Stimulated activated CD8-positive, alpha-beta memory T cell treated with anti-CD3 and anti-CD28 coated beads, Interleukin-12 subunit alpha, Interleukin-12 subunit beta, amount 100 ng/mL, for 4 hours (primary cell): ENCODE measurements around the gene CYB561A3.
"Not testable (repeated sequence)": the region's sequence is repeated elsewhere in the genome, so short reads cannot be mapped to it uniquely, and the experiment has no call there.

Experiments
- DNase-seq: peaks from one replicate; pipeline ENCODE4 v3.0.0-alpha.2; 2020; ENCODE audit warnings: low read depth

The CYB561A3 gene, protein sequence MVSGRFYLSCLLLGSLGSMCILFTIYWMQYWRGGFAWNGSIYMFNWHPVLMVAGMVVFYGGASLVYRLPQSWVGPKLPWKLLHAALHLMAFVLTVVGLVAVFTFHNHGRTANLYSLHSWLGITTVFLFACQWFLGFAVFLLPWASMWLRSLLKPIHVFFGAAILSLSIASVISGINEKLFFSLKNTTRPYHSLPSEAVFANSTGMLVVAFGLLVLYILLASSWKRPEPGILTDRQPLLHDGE

DNA sequence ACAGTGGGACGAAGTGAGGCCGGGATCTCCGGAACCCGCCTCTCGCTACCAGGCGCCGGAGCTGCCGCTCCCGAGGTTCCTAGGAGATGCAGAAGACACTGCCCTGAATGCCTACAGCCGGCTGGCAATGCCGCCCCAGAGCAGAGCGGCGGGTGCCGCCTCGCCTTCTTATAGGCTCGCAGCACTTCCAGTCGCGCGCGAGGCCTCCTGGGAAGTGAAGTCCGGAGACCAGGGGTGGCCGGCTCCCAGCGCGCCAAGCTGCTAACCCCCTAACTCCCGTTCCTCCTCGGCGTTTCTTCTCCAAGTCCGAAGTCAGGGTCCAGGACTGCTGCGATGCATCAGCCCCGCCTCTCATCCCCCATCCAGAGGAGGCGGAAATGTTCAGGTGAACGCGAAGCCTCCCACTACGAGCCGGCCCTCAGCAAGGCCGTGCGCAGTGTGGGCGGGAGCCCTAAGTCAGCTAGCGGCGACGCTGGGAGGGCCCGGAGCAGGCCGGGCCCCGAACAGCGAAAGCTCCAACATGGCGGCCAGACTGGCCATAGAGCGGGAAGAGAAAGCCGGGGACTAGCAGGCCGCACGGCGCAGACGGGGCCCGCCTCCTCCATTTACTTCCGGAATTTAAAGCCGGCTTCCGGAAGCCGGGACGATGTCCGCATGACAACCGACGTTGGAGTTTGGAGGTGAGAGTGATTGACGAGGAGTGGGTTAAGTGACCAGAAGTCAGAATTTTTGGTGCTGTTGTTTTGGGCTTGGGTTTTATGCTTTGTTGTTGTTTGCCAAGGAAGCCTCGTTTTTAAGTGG, at the start of gene CYB561A3, which contains the start of gene TMEM138:
TSS of gene CYB561A3 (minus strand) at position 142 of the 801 bp plus-strand sequence. CDS start 5,169 bp downstream, outside the sequence.
TSS of gene TMEM138 (plus strand) at position 634 of the 801 bp plus-strand sequence. CDS start 2,017 bp downstream, outside the sequence.
- peak; percentile 76 for DNase-seq

DNA sequence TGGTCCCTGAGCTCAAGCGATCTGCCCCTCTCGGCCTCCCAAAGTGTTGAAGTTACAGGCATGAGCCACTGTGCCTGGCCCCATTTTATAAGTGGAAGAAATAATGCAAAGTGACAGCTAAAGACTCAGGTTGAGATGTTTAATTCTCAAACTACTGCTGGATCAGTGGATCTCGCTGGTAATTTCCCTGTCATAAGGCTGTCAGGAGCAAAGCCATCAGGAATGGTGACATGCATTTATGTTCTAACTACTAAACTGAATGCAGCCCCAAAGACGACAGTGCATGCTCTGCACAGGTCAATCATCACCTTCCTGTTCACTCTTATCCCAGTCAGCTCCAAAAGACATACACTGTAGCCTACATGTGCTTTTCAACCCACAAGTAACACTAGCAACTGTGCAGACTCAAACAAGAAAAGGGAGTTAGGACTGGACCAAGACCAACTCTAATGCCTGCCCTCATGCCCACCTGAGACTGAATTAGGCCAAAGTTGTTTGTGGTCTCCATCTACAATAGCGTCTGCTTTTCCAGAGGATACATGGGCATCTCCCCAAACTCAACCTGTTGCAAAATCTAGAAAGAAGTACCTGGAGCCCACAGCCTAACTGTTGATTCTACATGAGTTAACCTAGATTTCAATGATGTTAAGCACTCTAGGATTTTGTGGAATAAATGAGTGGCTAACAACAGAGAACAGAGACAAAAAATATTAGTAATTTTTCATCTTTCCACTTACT, 45.5 kb upstream of the CYB561A3 start:
- no peak for DNase-seq

DNA sequence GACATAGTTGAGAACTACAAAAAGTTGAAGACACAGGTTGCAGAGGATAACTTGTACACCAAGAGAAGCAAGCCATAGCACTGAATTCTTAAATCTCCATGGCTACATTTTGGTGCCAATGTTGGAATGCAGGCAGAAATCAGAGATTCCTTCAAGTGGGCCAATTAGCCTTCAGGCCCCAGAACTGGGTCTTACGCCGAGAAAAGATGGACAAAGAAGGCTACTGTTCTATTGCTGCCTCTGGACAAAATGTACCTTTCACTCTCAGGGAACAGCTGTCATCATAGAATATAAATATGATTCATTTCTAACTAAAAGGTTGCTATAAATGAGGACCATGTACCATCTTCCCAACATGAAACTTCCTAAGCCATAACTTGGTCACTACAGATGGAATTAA, 44.4 kb upstream of the CYB561A3 start:
- no peak for DNase-seq

GRCh38 chr11:61404641-61405040, 43.0 kb upstream of the CYB561A3 start:
- DNase-seq, result no peak

DNA sequence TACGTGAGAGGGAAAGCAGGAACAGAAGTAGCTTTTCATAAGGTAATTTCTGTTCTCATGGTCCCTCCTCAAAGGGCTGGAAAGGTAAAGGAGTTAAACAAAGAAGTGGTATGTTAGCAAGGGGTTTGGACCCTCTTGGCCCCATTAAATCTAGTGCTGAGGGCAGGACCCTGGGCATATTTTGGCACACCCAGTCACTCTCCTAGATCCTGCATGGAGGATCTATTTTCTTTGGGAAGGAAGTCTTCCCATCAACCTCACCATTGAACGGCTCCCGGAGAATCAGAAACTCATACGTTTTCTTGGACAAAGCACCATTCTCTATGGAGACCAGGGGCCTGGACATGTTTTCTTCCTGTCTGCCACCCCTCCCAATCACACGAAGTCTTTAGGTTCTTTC, 42.4 kb upstream of the CYB561A3 start:
- no peak for DNase-seq

DNA sequence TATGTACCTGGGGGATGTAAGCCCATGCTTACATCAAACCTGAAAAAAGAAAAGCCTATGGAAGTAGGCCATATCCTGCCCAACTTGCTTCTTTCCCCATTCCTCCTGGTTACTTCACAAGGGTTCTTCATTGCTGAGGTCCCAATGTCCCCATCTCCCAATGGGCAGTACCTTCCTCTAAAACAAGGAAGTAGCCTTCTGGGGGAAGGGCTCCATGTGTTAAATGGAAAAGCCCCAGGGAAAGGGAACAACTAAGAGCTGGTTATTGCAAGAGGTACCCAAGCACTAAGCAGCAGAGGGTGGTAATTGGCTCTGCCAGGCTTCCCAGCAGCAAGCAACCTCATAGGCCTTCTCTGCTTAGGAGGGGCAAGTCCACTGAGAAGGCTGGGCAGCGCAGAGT, 42.0 kb upstream of the CYB561A3 start:
- DNase-seq, result no peak

DNA sequence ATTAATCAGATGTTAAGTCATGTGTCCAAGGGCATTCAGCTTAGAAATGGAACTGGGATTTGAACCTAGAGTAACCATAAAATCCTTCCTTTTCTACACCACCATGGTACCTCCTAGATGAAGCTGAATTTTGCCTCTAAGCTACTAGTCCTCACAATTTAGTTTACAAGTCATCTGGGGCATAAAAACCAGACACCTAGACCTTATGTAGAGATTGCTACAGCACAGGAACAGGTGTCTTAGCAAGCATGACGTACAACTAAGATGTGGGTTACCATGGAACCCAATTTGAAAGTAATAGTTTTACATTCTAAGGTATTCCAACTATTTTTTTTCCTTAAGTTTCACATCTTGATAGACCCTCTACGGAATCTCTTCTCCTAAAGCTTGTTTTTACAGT, 39.9 kb upstream of the CYB561A3 start:
- no peak for DNase-seq

DNA sequence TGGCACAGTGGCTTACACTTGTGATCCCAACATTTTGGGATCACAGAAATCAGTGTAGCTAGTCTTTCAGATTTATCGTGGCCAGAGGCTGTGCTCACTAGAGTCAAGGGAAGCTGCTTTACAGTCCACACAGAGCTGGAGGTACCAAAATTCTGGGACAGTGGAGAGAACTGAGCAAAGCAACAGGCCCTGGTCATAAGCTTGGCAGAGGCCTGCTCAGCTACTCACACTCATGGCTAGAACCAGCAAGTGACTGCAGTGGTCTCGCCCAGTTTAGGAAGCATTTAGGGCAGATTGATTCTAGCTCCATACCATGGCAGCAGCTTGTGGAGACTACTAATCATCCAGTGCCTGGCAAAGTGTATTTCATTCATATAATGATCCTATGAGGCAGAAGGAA, 39.5 kb upstream of the CYB561A3 start:
- no peak for DNase-seq

DNA sequence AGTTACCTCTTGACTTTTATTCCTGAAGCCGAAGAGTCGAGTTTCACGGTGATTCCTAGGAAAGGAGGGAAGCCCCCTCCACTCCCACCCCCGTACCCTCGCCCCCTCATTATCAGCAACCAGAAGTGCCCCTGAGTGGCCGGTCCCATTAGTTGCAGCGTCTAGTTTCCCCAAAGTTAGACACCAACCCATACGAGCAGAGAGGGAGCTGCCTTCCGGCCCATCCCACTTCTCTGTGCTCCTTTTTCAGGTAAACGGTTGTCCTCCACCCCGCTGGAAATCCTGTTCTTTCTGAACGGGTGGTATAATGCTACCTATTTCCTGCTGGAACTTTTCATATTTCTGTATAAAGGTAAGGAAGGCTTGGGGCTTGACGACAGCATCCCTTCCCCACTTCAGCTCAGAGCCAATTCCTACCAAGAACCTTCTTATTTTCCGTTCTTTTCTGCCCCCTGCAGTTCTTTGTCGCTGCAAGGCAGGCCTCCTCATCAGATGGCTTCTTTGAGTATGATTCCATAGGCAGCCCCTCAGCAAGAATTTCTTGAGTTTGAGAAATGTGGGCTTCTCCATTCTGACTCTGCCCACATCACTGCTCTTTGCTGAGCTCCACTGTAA, 31.4 kb upstream of the CYB561A3 start:
- no peak for DNase-seq

GRCh38 chr11:61390161-61390560, 28.5 kb upstream of the CYB561A3 start:
- no peak for DNase-seq

DNA sequence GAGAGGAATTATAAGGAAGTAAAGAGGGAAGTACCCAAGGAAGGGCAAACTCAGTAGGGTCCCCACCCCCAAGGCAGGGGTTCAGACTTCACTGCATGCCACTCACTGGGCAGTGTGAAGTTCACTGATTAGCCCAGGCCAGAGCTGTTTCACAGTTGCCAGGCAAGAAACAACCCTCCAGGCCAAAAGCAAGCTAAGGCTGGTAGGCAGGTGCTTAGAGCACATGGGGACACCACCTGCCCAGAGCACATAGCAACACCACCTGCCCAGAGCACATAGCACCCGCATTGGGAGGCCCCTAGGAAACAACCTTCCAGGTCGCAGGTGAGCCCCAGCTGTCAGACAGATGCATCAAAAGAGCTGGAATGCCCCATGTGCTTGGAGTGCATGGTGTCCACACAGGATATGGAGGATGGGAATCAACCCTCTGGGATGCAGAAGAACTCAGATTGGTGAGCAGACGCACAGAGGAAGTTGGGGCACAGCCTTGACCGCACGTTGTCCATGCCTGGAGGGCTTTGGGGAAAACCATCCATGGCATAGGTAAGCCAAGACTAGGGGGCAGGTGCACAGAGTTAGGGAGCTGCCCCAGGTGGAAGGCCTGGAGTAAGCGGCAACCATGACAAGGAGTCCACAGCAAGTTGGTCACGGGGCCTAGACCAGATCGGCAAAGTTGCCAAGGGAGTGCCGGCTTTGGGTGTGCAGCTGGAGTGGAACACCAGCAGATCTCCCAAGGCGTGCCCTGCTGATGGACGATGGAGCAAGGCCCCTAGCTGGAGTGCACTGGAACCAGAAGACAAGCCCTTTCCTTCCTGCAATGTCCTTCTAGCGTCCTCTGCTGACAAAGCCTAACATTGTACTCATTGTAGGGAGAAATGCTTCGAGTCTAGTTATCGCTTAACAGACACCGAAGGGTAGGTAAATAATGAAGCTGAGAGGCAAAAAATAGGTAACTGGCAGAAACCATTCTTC, 22.9 kb upstream of the CYB561A3 start:
- DNase-seq, result no peak

DNA sequence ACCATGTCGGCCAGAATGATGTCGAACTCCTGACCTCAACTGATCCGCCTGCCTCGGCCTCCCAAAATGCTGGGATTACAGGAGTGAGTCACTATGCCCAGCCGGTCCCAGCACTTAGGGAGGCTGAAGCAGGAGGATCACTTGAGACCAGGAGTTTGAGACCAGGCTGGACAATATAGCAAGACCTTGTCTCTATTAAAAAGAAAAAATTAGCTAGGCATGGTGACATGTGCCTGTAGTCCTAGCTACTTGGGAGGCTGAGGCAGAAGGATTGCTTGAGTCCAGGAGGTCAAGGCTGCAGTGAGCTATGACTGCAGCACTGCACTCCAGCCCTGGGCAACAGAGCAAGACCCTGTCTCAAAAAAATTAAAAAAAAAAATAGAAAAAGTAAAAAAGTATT, 22.2 kb upstream of the CYB561A3 start:
- DNase-seq, result not testable (repeated sequence)

DNA sequence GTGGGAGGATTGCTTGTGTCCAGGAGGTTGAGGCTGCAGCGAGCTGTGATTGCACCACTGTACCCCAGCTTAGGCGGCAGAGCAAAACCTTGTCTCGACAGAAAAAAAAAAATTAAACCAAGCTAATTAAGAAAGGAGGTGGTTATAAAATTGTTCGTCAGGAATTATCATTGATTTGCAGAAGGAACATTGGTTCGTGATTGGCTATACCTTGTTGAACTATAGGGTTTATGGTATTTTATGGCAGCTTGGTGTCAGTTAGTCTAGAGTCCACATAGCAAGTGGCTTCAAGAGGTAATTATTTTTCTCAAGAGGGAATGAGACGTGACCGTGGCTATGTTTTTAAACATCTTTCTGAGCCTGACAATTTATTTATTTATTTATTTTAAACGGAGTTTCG, 19.2 kb upstream of the CYB561A3 start:
- DNase-seq, result no peak

- no peak for DNase-seq
These were observed 17.1 kb upstream of the CYB561A3 start for GRCh38 chr11:61378713-61379313.

DNA sequence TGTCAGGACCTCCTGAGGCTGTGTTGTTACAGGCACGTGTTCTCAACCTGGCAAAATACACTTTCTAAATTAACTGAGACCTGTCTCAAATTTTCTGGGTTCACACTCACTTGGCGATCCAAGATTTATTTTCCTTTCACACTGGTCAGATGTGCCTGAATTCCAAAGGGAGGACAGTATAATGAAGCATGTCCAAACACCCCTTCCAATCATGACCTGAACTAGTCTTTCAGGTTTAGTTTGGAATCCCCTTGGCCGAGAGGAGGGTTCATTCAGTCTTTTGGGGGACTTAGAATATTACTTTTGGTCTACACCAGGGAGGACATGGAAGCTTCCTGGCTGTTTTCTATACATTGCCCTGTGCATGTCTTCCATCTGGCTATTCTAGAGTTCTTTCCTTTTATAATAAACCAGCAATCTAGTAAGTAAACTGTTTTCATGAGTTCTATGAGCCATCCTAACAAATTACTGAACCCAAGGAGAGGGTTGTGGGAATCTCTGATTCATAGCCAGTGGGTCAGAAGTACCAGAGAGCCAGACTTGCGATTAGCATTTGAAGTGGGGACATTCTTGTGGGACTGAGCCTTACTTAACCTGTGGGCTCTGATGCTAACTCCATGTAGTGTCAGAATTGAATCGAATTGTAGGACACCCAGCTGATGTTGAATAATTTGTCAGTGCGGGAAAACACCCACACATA, 15.9 kb upstream of the CYB561A3 start:
- no peak for DNase-seq

DNA sequence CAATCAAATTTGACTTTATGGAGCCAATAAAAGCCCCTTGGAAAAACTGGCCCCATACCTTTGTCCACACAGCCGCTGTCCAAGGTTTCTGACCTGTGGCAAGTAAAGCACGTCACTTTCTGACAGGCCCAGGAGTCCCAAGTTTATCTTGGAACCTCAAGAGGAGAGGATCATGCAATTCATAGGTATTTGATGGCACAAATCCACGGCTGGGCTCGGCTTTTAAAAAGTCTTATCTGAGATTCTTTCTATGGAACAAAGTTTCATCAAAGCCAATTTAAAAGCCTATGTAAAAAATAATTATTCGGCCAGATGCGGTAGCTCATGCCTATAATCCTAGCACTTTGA, 14.1 kb upstream of the CYB561A3 start:
- no peak for DNase-seq

GRCh38 chr11:61372659-61373420, 11.2 kb upstream of the CYB561A3 start:
- DNase-seq, result no peak

- DNase-seq, result no peak
These were observed 8.8 kb upstream of the CYB561A3 start for GRCh38 chr11:61370349-61371005.
